PC-9 (cell line): ENCODE data around the gene NRG3.

Source experiments
- EZH2 ChIP-seq: fragments of 200-600 bp; sonication (generic); IDR thresholded peaks from 2 replicates; pipeline ENCODE4 v1.8.0; 2017; ENCODE audit warnings: antibody characterized with exemption, low read depth
- TF ChIP-seq, protein P1 (sequence below): fragments of 200-600 bp; sonication (generic); conservative IDR thresholded peaks from 2 replicates; pipeline ENCODE4 v1.6.1; 2017; ENCODE audit warnings: mixed run types, antibody characterized with exemption, mild to moderate bottlenecking, moderate library complexity

DNA sequence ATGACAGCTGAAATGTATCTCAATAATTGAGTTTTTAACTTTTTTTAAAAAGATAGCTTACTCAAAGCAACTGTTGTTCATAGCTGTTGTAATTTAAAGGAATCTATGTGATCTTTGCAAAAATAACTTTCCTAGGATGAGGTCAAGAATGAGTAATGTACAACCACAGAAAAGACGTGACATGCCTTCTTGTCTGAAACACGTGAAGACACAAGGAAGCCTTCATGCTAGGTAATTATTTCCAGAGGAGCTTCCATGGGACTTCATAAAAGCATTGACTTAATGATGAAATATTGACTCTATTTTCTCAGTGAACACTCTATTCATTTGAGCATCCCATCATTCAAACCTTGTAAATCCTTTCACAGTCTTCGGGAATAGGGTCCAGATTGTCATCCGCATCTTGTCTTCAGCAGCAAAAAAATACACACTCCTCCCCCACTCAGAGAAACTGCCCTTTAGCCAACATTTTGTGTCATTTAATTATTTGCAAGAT is 528.0 kb downstream of the NRG3 start:
- TF ChIP-seq, protein P1, sequence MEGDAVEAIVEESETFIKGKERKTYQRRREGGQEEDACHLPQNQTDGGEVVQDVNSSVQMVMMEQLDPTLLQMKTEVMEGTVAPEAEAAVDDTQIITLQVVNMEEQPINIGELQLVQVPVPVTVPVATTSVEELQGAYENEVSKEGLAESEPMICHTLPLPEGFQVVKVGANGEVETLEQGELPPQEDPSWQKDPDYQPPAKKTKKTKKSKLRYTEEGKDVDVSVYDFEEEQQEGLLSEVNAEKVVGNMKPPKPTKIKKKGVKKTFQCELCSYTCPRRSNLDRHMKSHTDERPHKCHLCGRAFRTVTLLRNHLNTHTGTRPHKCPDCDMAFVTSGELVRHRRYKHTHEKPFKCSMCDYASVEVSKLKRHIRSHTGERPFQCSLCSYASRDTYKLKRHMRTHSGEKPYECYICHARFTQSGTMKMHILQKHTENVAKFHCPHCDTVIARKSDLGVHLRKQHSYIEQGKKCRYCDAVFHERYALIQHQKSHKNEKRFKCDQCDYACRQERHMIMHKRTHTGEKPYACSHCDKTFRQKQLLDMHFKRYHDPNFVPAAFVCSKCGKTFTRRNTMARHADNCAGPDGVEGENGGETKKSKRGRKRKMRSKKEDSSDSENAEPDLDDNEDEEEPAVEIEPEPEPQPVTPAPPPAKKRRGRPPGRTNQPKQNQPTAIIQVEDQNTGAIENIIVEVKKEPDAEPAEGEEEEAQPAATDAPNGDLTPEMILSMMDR: no peak
- no peak for TF ChIP-seq EZH2
